GM12878 (cell line): ENCODE measurements around the gene UNC13D. TPM values are rescaled to one million over a fixed set of nuclear protein-coding genes. Genes with fewer than 3 reads are reported as not detected.

Experiments used
- ATAC-seq: fragments of 200-7000 bp; cut with Tn5 transposase; 3 replicates; pipeline ENCODE4 v1.9.1; 2020; ENCODE audit warnings: mild to moderate bottlenecking, moderate library complexity
- BruUV-seq: library from RNA; stranded (reverse); fragments of 400-500 nt; replicated peaks from 2 replicates; lab custom pipeline; 2021; lab: Mats Ljungman, UMichigan
- CTCF ChIA-PET: fragments of 300-600 bp; sonication (Branson Sonifier 250); formaldehyde crosslinking; extraction: SDS; loops from one replicate; lab custom pipeline; 2021; ENCODE audit warnings: inconsistent platforms; lab: Yijun Ruan, JAX
- POLR2A ChIA-PET: fragments of 350-600 bp; formaldehyde crosslinking; extraction: SDS; loops from one replicate; lab custom pipeline; 2021; ENCODE audit warnings: inconsistent platforms; lab: Charles Lee
- RAD21 ChIA-PET: fragments of 300-600 bp; sonication (Branson Sonifier 250); formaldehyde crosslinking; loops from one replicate; lab custom pipeline; 2023; ENCODE audit warnings: antibody characterized with exemption; ENCODE audit not compliant: unreplicated experiment; lab: Charles Lee
- SMC1A ChIA-PET: fragments of 300-600 bp; sonication (Branson Sonifier 250); formaldehyde crosslinking; loops from one replicate; lab custom pipeline; 2023; ENCODE audit not compliant: unreplicated experiment, uncharacterized antibody; lab: Charles Lee
- DNase-seq: peaks from one replicate; pipeline ENCODE4 v3.0.0-alpha.2; 2011; ENCODE audit warnings: low read depth, low spot score
- FAIRE-seq: peaks from 3 replicates; lab custom pipeline; 2011; peaks lifted over from hg19 to GRCh38; lab: Jason Lieb, UNC
- H2AFZ ChIP-seq: 2 replicates; pipeline ENCODE4 v1.6.0; 2011; ENCODE audit warnings: low read depth, low read length, control low read depth; ENCODE audit not compliant: control insufficient read depth
- H3K27ac ChIP-seq: 2 replicates; pipeline ENCODE4 v1.5.1; 2011; ENCODE audit warnings: control low read depth; ENCODE audit not compliant: control insufficient read depth, insufficient read depth
- H3K27me3 ChIP-seq, 2 experiments: replicated peaks in 1 of 2; 2 replicates each; pipeline versions ENCODE4 v1.6.0 to v1.6.1; 2011; ENCODE audit warnings: low read length in 1 of 2; ENCODE audit not compliant: control insufficient read depth in 2 of 2, insufficient read depth in 2 of 2
- H3K36me3 ChIP-seq, 2 experiments: 2 replicates each; pipeline ENCODE4 v1.5.1; 2011; ENCODE audit warnings: low read length in 1 of 2; ENCODE audit not compliant: control insufficient read depth in 2 of 2, insufficient read depth in 2 of 2
- H3K4me1 ChIP-seq: 2 replicates; pipeline ENCODE4 v1.6.1; 2011; ENCODE audit warnings: mild to moderate bottlenecking, low read length, moderate library complexity, mixed read lengths; ENCODE audit not compliant: control insufficient read depth, insufficient read depth
- H3K4me2 ChIP-seq: 2 replicates; pipeline ENCODE4 v1.6.0; 2011; ENCODE audit warnings: control low read depth; ENCODE audit not compliant: control insufficient read depth, insufficient read depth
- H3K4me3 ChIP-seq: fragments of 200-600 bp; sonication (generic); 2 replicates; pipeline ENCODE4 v1.5.1; 2016
- H3K79me2 ChIP-seq: 2 replicates; pipeline ENCODE4 v1.6.0; 2011; ENCODE audit warnings: low read length; ENCODE audit not compliant: control insufficient read depth, insufficient read depth
- H3K9ac ChIP-seq: 2 replicates; pipeline ENCODE4 v1.8.0; 2011; ENCODE audit warnings: low read length, control low read depth, mixed read lengths; ENCODE audit not compliant: control insufficient read depth, insufficient read depth
- H3K9me3 ChIP-seq: replicated peaks from 3 replicates; pipeline ENCODE4 v1.5.1; 2011; ENCODE audit warnings: mild to moderate bottlenecking, low read length; ENCODE audit not compliant: control insufficient read depth, insufficient read depth
- H4K20me1 ChIP-seq: 2 replicates; pipeline ENCODE4 v1.6.0; 2011; ENCODE audit not compliant: control insufficient read depth, insufficient read depth
- BACH1 ChIP-seq: fragments of 450-650 bp; IDR thresholded peaks from 2 replicates; pipeline ENCODE4 v1.6.1; 2017; ENCODE audit warnings: mild to moderate bottlenecking, borderline replicate concordance
- BCLAF1 ChIP-seq: fragments of 450-650 bp; IDR thresholded peaks from 2 replicates; pipeline ENCODE4 v1.6.1; 2017; ENCODE audit warnings: antibody characterized with exemption, mild to moderate bottlenecking, moderate library complexity
- CREB1 ChIP-seq: IDR thresholded peaks from 2 replicates; pipeline ENCODE4 v1.6.1; 2012; ENCODE audit warnings: low read depth, mild to moderate bottlenecking, inconsistent platforms
- IKZF1 ChIP-seq: fragments of 450-650 bp; conservative IDR thresholded peaks from 2 replicates; pipeline ENCODE4 v1.6.1; 2017; ENCODE audit warnings: antibody characterized with exemption, mild to moderate bottlenecking
- MTA3 ChIP-seq: IDR thresholded peaks from 2 replicates; pipeline ENCODE4 v1.6.1; 2012; ENCODE audit warnings: low read length, inconsistent platforms, borderline replicate concordance
- WGBS: methylation state at CpG from one replicate; pipeline ENCODE4 v1.1.6; 2016; ENCODE audit warnings: low lambda C conversion rate; ENCODE audit not compliant: insufficient replicate concordance, insufficient coverage; ENCODE audit errors: missing lambda C conversion rate; 5-methylcytosine and 5-hydroxymethylcytosine counted together
- in situ Hi-C: fragments of 300-500 bp; cut with MboI; formaldehyde crosslinking; loops from 9 replicates; pipeline ENCODE4 v1.14.3; 2018; ENCODE audit warnings: mixed read lengths
- intact Hi-C: fragments of 100-400 bp; cut with micrococcal nuclease; formaldehyde crosslinking; loops from one replicate; pipeline ENCODE4 v1.14.2; 2022; ENCODE audit not compliant: unreplicated experiment
- polyA plus RNA-seq, 11 experiments: library from polyadenylated mRNA; depleted of rRNA in 4 of 11; unstranded in 6 of 11; stranded (reverse) in 5 of 11; fragments of >200 nt; fragmentation: Nextera tagmentation in 4 of 11; fragmentation: Illumina TruSeq in 1 of 11; extraction: Ambion mirVana in 4 of 11; extraction: Trizol in 1 of 11; gene quantifications; 1 replicate in 1 of 11; 2 replicates in 10 of 11; pipeline versions ENCODE4 v1.2.1 to v1.2.3, GENCODE V29; 2011 to 2016; ENCODE audit warnings: inconsistent platforms in 2 of 11, missing spikeins in 2 of 11, low read depth in 1 of 11
- total RNA-seq, 4 experiments: library from RNA; depleted of rRNA in 3 of 4; stranded (reverse); fragments of >200 nt in 3 of 4; fragmentation: Illumina TruSeq in 1 of 4; extraction: Trizol in 1 of 4; gene quantifications; 2 replicates each; pipeline versions ENCODE4 v1.2.1 to v1.2.3, GENCODE V29; 2013 to 2021

UNC13D gene
- total and polyA plus RNA-seq, 10 of the 15 experiments (the other 5 are each of a cell fraction or from before 2014, with no cell fraction given) = 0.32 to 63.9 (median 25.2) TPM

- SMC1A ChIA-PET = interaction anchor here (1.2 kb wide), 1 partner anchor 9 kb away, joined by 3 read pairs; no protein-coding TSS in a partner anchor
- POLR2A ChIA-PET = interaction anchor here (0.8 to 2.5 kb wide), 2 partner anchors 18 to 64 kb away, joined by 3 to 7 read pairs; partner anchors contain the start of gene GALK1
- Histone ChIP-seq H3K79me2 (no peaks in the 10 kb centered on the region), H3K4me1 (no peaks in the 10 kb centered on the region), H3K4me3 (no peak overlapping the region), H3K36me3 (peaks cover 3 to 5% of the 10 kb centered on the region in 2 experiments; a peak in 3 of 4 replicates), H4K20me1 (no peaks in the 10 kb centered on the region)
- DNase-seq = no peak
- ATAC-seq = no peak
- in situ Hi-C loops = no loop called here
- no peak for TF ChIP-seq BCLAF1
- TF ChIP-seq CREB1 = no peak
- 0 out of 2 replicates have a peak, but pooled peaks have one; percentile 7 for TF ChIP-seq BACH1
- TF ChIP-seq MTA3 = peak; percentile 13; the same call in 1 of the 2 replicates
- TF ChIP-seq IKZF1 = no peak
- TF ChIP-seq, all 136 proteins: peak for 2
- no peak for FAIRE-seq
- no peak overlapping the region for H2AFZ ChIP-seq
- H3K27ac ChIP-seq = no peak overlapping the region
- H3K9ac ChIP-seq = no peak overlapping the region
- H3K27me3 ChIP-seq = no peaks in the 10 kb centered on the region
- no TSS peak for BruUV-seq
- ChIA-PET RAD21 (interaction anchor here (1.9 kb wide), 1 partner anchor 44 kb away, joined by 8 read pairs; the partner anchor contains the start of gene UNK), CTCF (interaction anchor here (1.0 to 5.9 kb wide), 11 partner anchors 11 to 75 kb away, joined by 3 to 63 read pairs (median 5); partner anchors contain the start of genes GALK1 and UNK)
- no peaks in the 10 kb centered on the region for H3K9me3 ChIP-seq
- intact Hi-C loops = no loop called here
- H3K4me2 ChIP-seq = no peak overlapping the region
- 36% methylated on average over 11 of the region's 11 CpGs for WGBS
Observed at GRCh38 chr17:75828076-75828400, 16.2 kb downstream of the UNC13D start.
